K562 (cell line): ENCODE data around the gene PPP1R14B. TPM values are rescaled to one million over a fixed set of nuclear protein-coding genes. Genes with fewer than 3 reads are reported as not detected.

Experiments used
- ELF4 ChIP-seq: fragments of 450-650 bp; formaldehyde crosslinking; IDR thresholded peaks from 2 replicates; pipeline ENCODE4 v1.4.0; 2022; ENCODE audit warnings: missing genetic modification characterization
- FOXM1 ChIP-seq, 2 experiments: fragments of 450-650 bp in 1 of 2; sonication (generic) in 1 of 2; formaldehyde crosslinking in 1 of 2; IDR thresholded peaks; 2 replicates each; pipeline versions ENCODE4 v1.6.1 to v1.9.0; 2017 to 2022; ENCODE audit warnings: low read depth in 2 of 2, mild to moderate bottlenecking in 2 of 2, missing genetic modification reagents in 1 of 2, moderate library complexity in 1 of 2
- JUN ChIP-seq, 2 experiments: sonication (generic) in 1 of 2; formaldehyde crosslinking in 1 of 2; IDR thresholded peaks; 2 replicates each; pipeline versions ENCODE4 v1.6.1 to v1.8.0; 2012 to 2022; ENCODE audit warnings: borderline replicate concordance in 2 of 2, mild to moderate bottlenecking in 2 of 2, improper control_type of control experiment in 1 of 2, low read depth in 1 of 2, low read length in 1 of 2, missing genetic modification reagents in 1 of 2
- NFATC3 ChIP-seq: fragments of 450-650 bp; IDR thresholded peaks from 2 replicates; pipeline ENCODE4 v1.6.1; 2017; ENCODE audit warnings: mild to moderate bottlenecking
- TCF15 ChIP-seq: fragments of 250-450 bp; sonication (Bioruptor Pico); IDR thresholded peaks from 2 replicates; pipeline ENCODE4 v1.8.0; 2022; ENCODE audit warnings: moderate library complexity, mild to moderate bottlenecking, inconsistent platforms
- THRAP3 ChIP-seq: fragments of 450-650 bp; IDR thresholded peaks from 2 replicates; pipeline ENCODE4 v1.6.1; 2016; ENCODE audit warnings: mild to moderate bottlenecking, inconsistent platforms, borderline replicate concordance
- ZBTB49 ChIP-seq: sonication (generic); formaldehyde crosslinking; IDR thresholded peaks from 2 replicates; pipeline ENCODE4 v1.8.0; 2022; ENCODE audit warnings: missing genetic modification reagents, mild to moderate bottlenecking, borderline replicate concordance
- ZFP30 ChIP-seq: fragments of 250-450 bp; sonication (Bioruptor Pico); IDR thresholded peaks from 2 replicates; pipeline ENCODE4 v1.8.0; 2022; ENCODE audit warnings: moderate library complexity, mild to moderate bottlenecking, inconsistent platforms, borderline replicate concordance
- ZNF217 ChIP-seq: sonication (generic); formaldehyde crosslinking; IDR thresholded peaks from 2 replicates; pipeline ENCODE4 v1.8.0; 2022; ENCODE audit warnings: mild to moderate bottlenecking, missing genetic modification reagents
- ZNF431 ChIP-seq: sonication (generic); formaldehyde crosslinking; IDR thresholded peaks from 2 replicates; pipeline ENCODE4 v1.8.0; 2022; ENCODE audit warnings: mild to moderate bottlenecking, missing genetic modification reagents
- ZNF707 ChIP-seq: fragments of 250-450 bp; sonication (Bioruptor Pico); conservative IDR thresholded peaks from 2 replicates; pipeline ENCODE4 v1.8.0; 2022; ENCODE audit warnings: inconsistent platforms, mild to moderate bottlenecking, moderate library complexity
- ZNF76 ChIP-seq: fragments of 250-450 bp; sonication (Bioruptor Pico); IDR thresholded peaks from 2 replicates; pipeline ENCODE4 v1.4.0; 2020; ENCODE audit warnings: mild to moderate bottlenecking, moderate library complexity, borderline replicate concordance
- ZNF764 ChIP-seq: fragments of 250-450 bp; sonication (Bioruptor Pico); IDR thresholded peaks from 2 replicates; pipeline ENCODE4 v1.4.0; 2020; ENCODE audit warnings: low read depth, mild to moderate bottlenecking, moderate library complexity
- polyA plus RNA-seq, 8 experiments: library from polyadenylated mRNA; depleted of rRNA in 4 of 8; stranded (reverse) in 5 of 8; unstranded in 3 of 8; fragments of >200 nt; fragmentation: Nextera tagmentation in 2 of 8; fragmentation: Illumina TruSeq in 1 of 8; extraction: Ambion mirVana in 2 of 8; extraction: Trizol in 1 of 8; gene quantifications; 2 replicates each; pipeline versions ENCODE4 v1.2.1 to v1.2.3, GENCODE V29; 2011 to 2014; ENCODE audit warnings: inconsistent platforms in 1 of 8, missing spikeins in 1 of 8
- total RNA-seq, 7 experiments: library from RNA; depleted of rRNA in 6 of 7; stranded (reverse); fragments of >200 nt in 6 of 7; fragmentation: Illumina TruSeq in 2 of 7; extraction: Trizol in 2 of 7; gene quantifications; 2 replicates each; pipeline versions ENCODE4 v1.2.1 to v1.2.3, GENCODE V29; 2011 to 2021; ENCODE audit warnings: low replicate concordance in 1 of 7
- TF ChIP-seq, protein P1 (sequence below): sonication (generic); formaldehyde crosslinking; IDR thresholded peaks from 2 replicates; pipeline ENCODE4 v1.8.0; 2022; ENCODE audit warnings: mild to moderate bottlenecking, low read depth, missing genetic modification reagents
- TF ChIP-seq, protein P2 (sequence below): fragments of 450-650 bp; IDR thresholded peaks from 2 replicates; pipeline ENCODE4 v1.6.1; 2017; ENCODE audit warnings: antibody characterized with exemption
- TF ChIP-seq, protein P3 (sequence below): IDR thresholded peaks from 3 replicates; pipeline ENCODE4 v1.6.1; 2011; ENCODE audit warnings: borderline replicate concordance, mild to moderate bottlenecking, moderate library complexity; ENCODE audit not compliant: insufficient read length; ENCODE audit errors: extremely low read depth

Gene PPP1R14B
- total and polyA plus RNA-seq, 9 of the 15 experiments (the other 6 are each of a cell fraction or from before 2014, with no cell fraction given) = 7.7 to 566 (median 212) TPM

- TF ChIP-seq, protein P1, sequence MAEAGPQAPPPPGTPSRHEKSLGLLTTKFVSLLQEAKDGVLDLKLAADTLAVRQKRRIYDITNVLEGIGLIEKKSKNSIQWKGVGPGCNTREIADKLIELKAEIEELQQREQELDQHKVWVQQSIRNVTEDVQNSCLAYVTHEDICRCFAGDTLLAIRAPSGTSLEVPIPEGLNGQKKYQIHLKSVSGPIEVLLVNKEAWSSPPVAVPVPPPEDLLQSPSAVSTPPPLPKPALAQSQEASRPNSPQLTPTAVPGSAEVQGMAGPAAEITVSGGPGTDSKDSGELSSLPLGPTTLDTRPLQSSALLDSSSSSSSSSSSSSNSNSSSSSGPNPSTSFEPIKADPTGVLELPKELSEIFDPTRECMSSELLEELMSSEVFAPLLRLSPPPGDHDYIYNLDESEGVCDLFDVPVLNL (CRISPR knock-in tag) = no peak; the same call in 1 of the 2 replicates
- TF ChIP-seq, protein P2, sequence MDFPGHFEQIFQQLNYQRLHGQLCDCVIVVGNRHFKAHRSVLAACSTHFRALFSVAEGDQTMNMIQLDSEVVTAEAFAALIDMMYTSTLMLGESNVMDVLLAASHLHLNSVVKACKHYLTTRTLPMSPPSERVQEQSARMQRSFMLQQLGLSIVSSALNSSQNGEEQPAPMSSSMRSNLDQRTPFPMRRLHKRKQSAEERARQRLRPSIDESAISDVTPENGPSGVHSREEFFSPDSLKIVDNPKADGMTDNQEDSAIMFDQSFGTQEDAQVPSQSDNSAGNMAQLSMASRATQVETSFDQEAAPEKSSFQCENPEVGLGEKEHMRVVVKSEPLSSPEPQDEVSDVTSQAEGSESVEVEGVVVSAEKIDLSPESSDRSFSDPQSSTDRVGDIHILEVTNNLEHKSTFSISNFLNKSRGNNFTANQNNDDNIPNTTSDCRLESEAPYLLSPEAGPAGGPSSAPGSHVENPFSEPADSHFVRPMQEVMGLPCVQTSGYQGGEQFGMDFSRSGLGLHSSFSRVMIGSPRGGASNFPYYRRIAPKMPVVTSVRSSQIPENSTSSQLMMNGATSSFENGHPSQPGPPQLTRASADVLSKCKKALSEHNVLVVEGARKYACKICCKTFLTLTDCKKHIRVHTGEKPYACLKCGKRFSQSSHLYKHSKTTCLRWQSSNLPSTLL = no peak
- TF ChIP-seq, protein P3, sequence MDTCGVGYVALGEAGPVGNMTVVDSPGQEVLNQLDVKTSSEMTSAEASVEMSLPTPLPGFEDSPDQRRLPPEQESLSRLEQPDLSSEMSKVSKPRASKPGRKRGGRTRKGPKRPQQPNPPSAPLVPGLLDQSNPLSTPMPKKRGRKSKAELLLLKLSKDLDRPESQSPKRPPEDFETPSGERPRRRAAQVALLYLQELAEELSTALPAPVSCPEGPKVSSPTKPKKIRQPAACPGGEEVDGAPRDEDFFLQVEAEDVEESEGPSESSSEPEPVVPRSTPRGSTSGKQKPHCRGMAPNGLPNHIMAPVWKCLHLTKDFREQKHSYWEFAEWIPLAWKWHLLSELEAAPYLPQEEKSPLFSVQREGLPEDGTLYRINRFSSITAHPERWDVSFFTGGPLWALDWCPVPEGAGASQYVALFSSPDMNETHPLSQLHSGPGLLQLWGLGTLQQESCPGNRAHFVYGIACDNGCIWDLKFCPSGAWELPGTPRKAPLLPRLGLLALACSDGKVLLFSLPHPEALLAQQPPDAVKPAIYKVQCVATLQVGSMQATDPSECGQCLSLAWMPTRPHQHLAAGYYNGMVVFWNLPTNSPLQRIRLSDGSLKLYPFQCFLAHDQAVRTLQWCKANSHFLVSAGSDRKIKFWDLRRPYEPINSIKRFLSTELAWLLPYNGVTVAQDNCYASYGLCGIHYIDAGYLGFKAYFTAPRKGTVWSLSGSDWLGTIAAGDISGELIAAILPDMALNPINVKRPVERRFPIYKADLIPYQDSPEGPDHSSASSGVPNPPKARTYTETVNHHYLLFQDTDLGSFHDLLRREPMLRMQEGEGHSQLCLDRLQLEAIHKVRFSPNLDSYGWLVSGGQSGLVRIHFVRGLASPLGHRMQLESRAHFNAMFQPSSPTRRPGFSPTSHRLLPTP = no peak
- TF ChIP-seq ZNF217 (CRISPR knock-in tag) = no peak
- peak; percentile 13; the same call in 1 of the 2 replicates for TF ChIP-seq ZNF431 (CRISPR knock-in tag)
- 0 out of 2 replicates have a peak, but pooled peaks have one; percentile 32 for TF ChIP-seq ZNF764 (CRISPR knock-in tag)
- no peak for TF ChIP-seq NFATC3
- TF ChIP-seq ZFP30 (CRISPR knock-in tag) = no peak
- TF ChIP-seq ZNF707 (CRISPR knock-in tag) = no peak
- TF ChIP-seq TCF15 (CRISPR knock-in tag) = no peak
- peak; percentile 6; the same call in 1 of the 2 replicates for TF ChIP-seq JUN (IDR thresholded peaks at IDR 0.05; ENCODE audit: borderline replicate concordance, low read depth, low read length)
- TF ChIP-seq JUN (CRISPR knock-in tag; IDR thresholded peaks at IDR 0.05; ENCODE audit: borderline replicate concordance) = 0 out of 2 replicates have a peak, but pooled peaks have one; percentile 47
- peak; percentile 86 for TF ChIP-seq FOXM1 (IDR thresholded peaks at IDR 0.05; ENCODE audit: low read depth)
- TF ChIP-seq FOXM1 (CRISPR knock-in tag; IDR thresholded peaks at IDR 0.05; ENCODE audit: low read depth) = no peak; the same call in 1 of the 2 replicates
- no peak for TF ChIP-seq ZBTB49 (CRISPR knock-in tag)
- TF ChIP-seq ELF4 (CRISPR knock-in tag) = peak; percentile 46; the same call in 1 of the 2 replicates
- no peak for TF ChIP-seq THRAP3
- TF ChIP-seq ZNF76 (CRISPR knock-in tag) = 0 out of 2 replicates have a peak, but pooled peaks have one; percentile 10
Measured at GRCh38 chr11:64240435-64241240, 6.1 kb downstream of the PPP1R14B start, which contains the start of gene FKBP2 (continued).
